Inflammatory macrophage treated with lipopolysaccharide for 4 hours (primary cell): ENCODE data around the gene DNAI2.

ENCODE experiments used
- DNase-seq: peaks from one replicate; pipeline ENCODE4 v3.0.0-alpha.2; 2020

The DNAI2 gene

GRCh38 chr17:74307984-74308773 is 34.1 kb downstream of the DNAI2 start:
- no peak for DNase-seq

DNA sequence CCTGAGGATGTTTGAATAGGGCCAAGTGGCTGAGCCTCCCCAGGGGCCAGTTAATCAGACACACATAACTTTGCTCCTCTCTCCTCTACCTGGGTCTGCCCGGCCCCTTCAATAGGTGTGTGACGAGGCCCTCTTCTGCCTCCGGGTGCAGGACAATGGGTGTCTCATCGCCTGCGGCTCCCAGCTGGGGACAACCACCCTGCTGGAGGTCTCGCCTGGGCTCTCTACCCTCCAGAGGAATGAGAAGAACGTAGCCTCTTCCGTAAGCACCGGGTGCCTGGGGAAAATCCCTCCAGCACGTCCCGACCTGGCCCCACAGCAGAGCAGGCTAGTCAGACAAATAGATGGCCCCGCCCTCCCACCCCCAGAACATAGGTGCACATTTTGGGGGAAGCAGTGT is 35.9 kb downstream of the DNAI2 start:
- no peak for DNase-seq

- DNase-seq, result no peak
Measured at GRCh38 chr17:74314877-74315276, 40.8 kb downstream of the DNAI2 start.

GRCh38 chr17:74316220-74316619 is 42.2 kb downstream of the DNAI2 start:
- no peak for DNase-seq

DNA sequence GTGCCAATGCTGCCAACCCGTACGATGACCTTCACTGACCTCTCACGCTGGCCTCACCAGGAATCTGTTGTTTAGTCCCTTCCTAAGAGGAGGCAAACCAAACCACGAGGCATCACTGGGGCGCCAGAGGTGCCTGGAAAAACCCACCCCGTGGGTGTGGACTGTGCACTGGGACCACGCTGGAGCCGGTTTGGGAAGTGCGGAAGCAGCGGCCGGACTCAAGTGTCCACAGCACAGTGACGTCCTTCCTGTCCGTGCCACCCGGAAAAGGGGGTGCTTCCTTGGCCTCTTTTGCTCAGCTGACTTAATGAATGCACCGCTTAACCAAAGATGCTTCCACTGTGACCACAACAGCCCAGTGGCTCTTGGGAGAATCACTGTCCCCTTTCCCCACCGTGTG is 43.0 kb downstream of the DNAI2 start:
- no peak for DNase-seq

DNA sequence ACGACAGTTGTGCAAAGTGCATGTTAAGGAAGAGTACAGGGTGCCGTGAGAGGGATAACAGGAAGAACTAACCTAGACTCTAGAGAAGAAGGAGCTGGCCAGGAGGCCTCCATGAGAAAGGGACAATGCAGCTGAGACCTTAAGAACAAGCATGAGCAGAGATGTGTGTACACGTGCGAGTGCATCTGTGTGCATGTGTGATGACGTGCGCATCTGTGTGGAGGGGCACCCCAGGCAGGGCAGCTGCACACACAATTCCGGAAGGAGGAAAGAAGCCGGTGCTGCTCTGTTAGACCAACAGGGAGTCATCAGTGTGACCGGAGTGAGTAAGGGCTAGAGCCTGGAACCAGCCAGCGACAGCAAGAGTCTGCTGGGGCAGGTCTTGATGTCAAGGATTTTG is 44.4 kb downstream of the DNAI2 start:
- no peak for DNase-seq

GRCh38 chr17:74324521-74324920 is 50.5 kb downstream of the DNAI2 start:
- DNase-seq, result peak; percentile 10

- no peak for DNase-seq
Measured at GRCh38 chr17:74325376-74325742, 51.3 kb downstream of the DNAI2 start.

GRCh38 chr17:74325743-74326379 is 51.8 kb downstream of the DNAI2 start, which contains the start of gene KIF19:
TSS of gene KIF19 (plus strand) at chr17:74326226. CDS start at chr17:74326350, 124 bp downstream.
- peak; percentile 30 for DNase-seq

GRCh38 chr17:74326506-74326905 is 52.5 kb downstream of the DNAI2 start:
- no peak for DNase-seq

- no peak for DNase-seq
Measured at GRCh38 chr17:74328487-74328886, 54.5 kb downstream of the DNAI2 start.

DNA sequence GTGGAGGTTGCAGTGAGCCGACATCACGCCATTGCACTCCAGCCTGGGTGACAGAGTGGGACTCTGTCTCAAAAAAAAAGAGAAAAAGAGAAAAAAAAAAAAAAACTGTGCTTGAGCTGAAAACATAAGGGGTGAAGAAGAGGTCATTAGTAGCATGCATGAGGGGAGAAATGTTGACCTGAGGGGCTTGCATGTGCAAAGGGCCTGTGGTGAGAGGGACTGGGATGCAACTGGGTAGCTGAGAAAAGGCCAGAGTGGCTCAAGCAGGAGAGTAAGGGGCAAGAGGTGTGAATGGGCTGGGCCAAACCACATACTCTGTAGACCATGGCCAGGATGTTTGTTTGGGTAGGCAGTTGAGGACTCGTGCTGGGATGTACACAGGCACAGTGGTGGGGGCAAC is 55.3 kb downstream of the DNAI2 start:
- DNase-seq, result no peak

- DNase-seq, result no peak
Measured at GRCh38 chr17:74330446-74330845, 56.4 kb downstream of the DNAI2 start.

DNA sequence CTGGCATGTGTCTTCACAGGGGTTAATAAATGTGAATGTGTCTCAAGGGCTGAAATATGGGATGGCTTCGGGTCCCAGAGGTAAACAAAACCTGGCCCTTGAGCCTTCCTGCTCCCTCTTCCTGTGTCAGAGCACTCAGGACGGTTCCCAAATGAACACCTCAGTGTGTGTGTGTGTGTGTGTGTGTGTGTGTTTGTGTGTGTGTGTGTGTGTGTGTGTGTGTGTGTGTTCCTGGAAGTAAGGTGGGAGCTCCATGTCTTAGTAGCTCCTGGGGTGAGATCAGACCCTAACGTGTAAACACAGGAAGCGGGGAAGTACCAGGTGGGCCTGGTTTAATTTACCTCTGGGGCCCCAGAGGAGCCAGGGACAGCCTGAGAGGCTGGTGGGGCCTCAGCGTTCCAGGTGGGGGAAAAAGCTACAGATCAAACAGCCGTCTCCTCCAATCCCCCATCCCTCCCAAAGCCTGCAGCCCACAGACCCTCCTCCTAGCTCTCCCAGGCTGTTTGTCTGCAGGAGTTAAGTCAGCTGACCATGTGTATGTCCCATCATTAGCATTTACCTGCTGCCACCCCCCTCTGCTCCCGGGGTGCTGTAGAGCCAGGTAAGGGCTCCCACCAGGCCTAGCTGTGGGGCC is 58.1 kb downstream of the DNAI2 start:
- no peak for DNase-seq

GRCh38 chr17:74332763-74333283 is 58.8 kb downstream of the DNAI2 start:
- no peak for DNase-seq

GRCh38 chr17:74334393-74335039 is 60.5 kb downstream of the DNAI2 start:
- DNase-seq, result no peak

GRCh38 chr17:74335529-74336062 is 61.6 kb downstream of the DNAI2 start:
- no peak for DNase-seq

DNA sequence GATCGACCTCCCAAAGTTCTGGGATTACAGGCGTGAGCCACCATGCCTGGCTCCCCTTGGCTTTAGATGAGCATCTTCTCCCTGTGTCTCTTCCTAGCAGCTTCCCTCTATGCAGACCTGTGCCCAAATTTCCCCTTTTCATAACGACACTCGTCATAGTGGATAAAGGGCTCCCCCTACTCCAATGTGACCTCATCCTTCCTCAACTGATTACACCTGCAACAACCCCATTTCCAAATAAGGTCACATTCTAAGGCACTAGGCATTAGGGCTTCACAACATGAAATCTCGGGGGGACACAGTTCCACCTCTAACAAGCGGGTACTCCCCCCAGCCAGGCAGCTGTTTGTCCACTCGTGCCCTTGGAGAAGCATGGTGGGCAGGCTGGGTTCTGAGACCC is 62.3 kb downstream of the DNAI2 start:
- no peak for DNase-seq

DNA sequence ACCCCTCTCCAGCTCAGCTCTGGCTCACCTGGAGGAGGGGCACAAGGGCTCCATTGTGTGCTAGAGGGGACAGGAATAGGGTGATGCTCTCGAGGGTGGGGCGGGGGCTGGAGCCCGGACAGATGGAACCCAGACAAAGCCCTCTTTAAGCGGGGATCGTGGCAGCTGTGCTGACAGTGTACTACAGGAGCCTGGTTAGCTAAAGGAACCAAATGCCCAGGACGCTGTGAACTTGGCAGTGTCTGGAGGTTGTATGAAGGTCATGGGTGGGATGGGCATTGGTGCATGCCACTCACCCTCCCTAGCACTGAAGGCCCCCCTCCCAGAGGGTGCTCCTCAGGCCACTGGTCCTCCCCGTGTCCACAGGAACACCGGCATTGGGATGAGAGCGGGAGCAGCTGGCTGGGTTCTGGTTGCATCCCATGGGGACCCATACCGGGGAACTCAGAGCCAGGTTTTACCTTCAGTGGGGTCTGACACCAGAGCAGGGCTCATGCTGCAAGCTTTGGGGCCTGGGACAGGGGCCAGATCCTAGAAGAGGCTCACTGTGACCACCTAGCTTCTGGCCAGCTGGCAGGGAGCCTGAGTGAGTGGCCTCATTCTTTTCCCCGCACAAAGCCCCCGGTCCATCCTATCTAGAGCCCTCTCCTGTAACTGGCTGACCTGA is 63.9 kb downstream of the DNAI2 start:
- no peak for DNase-seq

DNA sequence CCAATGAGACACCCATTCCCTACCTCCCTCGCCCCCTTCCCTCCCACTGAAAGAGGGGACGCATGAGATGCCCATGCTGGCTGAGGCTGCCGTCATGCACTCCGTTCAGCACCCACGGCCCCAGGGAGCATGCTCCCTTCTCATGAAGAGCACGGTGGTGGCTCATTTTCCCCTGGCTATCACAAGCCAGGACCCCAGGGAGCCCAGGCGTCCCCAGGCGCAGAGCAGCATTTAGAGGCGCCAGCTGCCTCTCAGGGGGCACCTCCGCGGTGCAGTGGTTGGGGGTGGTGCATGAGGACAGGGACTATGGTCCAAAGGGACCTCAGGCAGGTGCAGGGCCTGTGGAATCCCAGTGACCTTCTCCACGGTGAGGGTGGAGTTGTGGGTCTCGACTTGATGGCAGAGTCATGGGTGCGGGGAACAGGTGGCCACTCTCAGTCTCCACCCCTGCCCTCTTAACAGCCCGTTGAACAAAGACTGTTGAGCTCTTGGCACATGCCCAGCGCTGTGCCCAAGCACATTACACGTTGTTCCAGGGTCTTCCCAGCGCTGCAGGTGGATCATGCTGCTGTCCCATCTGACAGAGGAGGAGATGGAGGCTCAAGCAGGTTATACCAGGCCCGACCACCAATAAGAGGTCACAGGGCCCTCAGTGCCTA is 65.6 kb downstream of the DNAI2 start:
- DNase-seq, result no peak

- DNase-seq, result no peak
Measured at GRCh38 chr17:74340470-74341023, 66.5 kb downstream of the DNAI2 start.

- no peak for DNase-seq
Measured at GRCh38 chr17:74342224-74342623, 68.2 kb downstream of the DNAI2 start.
